DND-41 (cell line): ENCODE measurements around the gene DCTD.

ENCODE experiments used
- ATAC-seq: fragments of 200-7000 bp; cut with Tn5 transposase; 3 replicates; pipeline ENCODE4 v1.9.1; 2021; ENCODE audit warnings: low read depth; ENCODE audit not compliant: insufficient read depth
- DNase-seq: peaks from one replicate; pipeline ENCODE4 v3.0.0-alpha.2; 2020
- H2AFZ ChIP-seq: 2 replicates; pipeline ENCODE4 v1.6.0; 2012; ENCODE audit warnings: low read depth, low read length
- H3K27ac ChIP-seq: 2 replicates; pipeline ENCODE4 v1.5.1; 2012; ENCODE audit warnings: low read length, inconsistent platforms
- H3K27me3 ChIP-seq: fragments of 200-600 bp; sonication (generic); 2 replicates; pipeline ENCODE4 v1.6.0; 2012; ENCODE audit warnings: low read length, mild to moderate bottlenecking, inconsistent platforms; ENCODE audit not compliant: insufficient read depth, poor library complexity
- H3K36me3 ChIP-seq: 2 replicates; pipeline ENCODE4 v1.5.1; 2012; ENCODE audit warnings: low read length, inconsistent platforms; ENCODE audit not compliant: insufficient read depth
- H3K4me1 ChIP-seq: 2 replicates; pipeline ENCODE4 v1.5.1; 2012; ENCODE audit warnings: mild to moderate bottlenecking, low read length; ENCODE audit not compliant: insufficient read depth
- H3K4me2 ChIP-seq: 2 replicates; pipeline ENCODE4 v1.6.0; 2012; ENCODE audit warnings: mild to moderate bottlenecking, moderate library complexity, low read length, inconsistent platforms; ENCODE audit not compliant: insufficient read depth
- H3K4me3 ChIP-seq, 2 experiments: fragments of 200-600 bp in 1 of 2; shearing (Covaris generic) in 1 of 2; 2 replicates each; pipeline ENCODE4 v1.5.1; 2012 to 2016; ENCODE audit warnings: inconsistent platforms in 2 of 2, low read length in 2 of 2, mild to moderate bottlenecking in 2 of 2, low read depth in 1 of 2, moderate library complexity in 1 of 2
- H3K79me2 ChIP-seq: 2 replicates; pipeline ENCODE4 v1.6.0; 2012; ENCODE audit warnings: low read length, inconsistent platforms; ENCODE audit not compliant: insufficient read depth
- H3K9ac ChIP-seq: 2 replicates; pipeline ENCODE4 v1.6.0; 2012; ENCODE audit warnings: low read depth, mild to moderate bottlenecking, inconsistent platforms, low read length, moderate library complexity
- H3K9me3 ChIP-seq: 2 replicates; pipeline ENCODE4 v1.5.1; 2012; ENCODE audit warnings: low read length, moderate library complexity, mild to moderate bottlenecking, inconsistent platforms; ENCODE audit not compliant: insufficient read depth, severe bottlenecking
- H4K20me1 ChIP-seq: 2 replicates; pipeline ENCODE4 v1.6.0; 2012; ENCODE audit warnings: low read length; ENCODE audit not compliant: insufficient read depth
- CTCF ChIP-seq: IDR thresholded peaks from 2 replicates; pipeline ENCODE4 v1.5.1; 2012; ENCODE audit warnings: borderline replicate concordance, low read length, moderate library complexity, mild to moderate bottlenecking; ENCODE audit not compliant: poor library complexity, severe bottlenecking; ENCODE audit errors: extremely low read depth
- EZH2 ChIP-seq: IDR thresholded peaks from 3 replicates; pipeline ENCODE4 v1.6.1; 2012; ENCODE audit warnings: borderline replicate concordance, low read depth, mild to moderate bottlenecking, moderate library complexity, low read length, inconsistent platforms; ENCODE audit not compliant: severe bottlenecking

Gene DCTD

GRCh38 chr4:182877326-182877883, 39.8 kb downstream of the DCTD start:
- peaks cover 25% of the 10 kb centered on the region; the same call in 1 of the 2 replicates for H3K36me3 ChIP-seq
- no peaks in the 10 kb centered on the region for H4K20me1 ChIP-seq
- no peak overlapping the region for H3K4me3 ChIP-seq
- H3K79me2 ChIP-seq, result no peaks in the 10 kb centered on the region
- H3K4me1 ChIP-seq, result no peaks in the 10 kb centered on the region
- H3K4me2 ChIP-seq, result no peak overlapping the region
- H3K27ac ChIP-seq, result no peak overlapping the region
- ATAC-seq (no peak), DNase-seq (no peak)
- H3K9me3 ChIP-seq, result no peaks in the 10 kb centered on the region
- no peak overlapping the region for H3K9ac ChIP-seq
- TF ChIP-seq EZH2 (no peak), CTCF (no peak)
- H2AFZ ChIP-seq, result no peak overlapping the region
- H3K27me3 ChIP-seq, result no peaks in the 10 kb centered on the region

- Histone ChIP-seq H3K79me2 (no peaks in the 10 kb centered on the region), H3K9ac (no peak overlapping the region)
These were observed 40.8 kb downstream of the DCTD start for GRCh38 chr4:182876427-182876826.

GRCh38 chr4:182875453-182876405, 41.5 kb downstream of the DCTD start:
- no peak overlapping the region for H3K4me2 ChIP-seq
- no peaks in the 10 kb centered on the region for H3K79me2 ChIP-seq
- H4K20me1 ChIP-seq, result no peaks in the 10 kb centered on the region
- TF ChIP-seq EZH2 (no peak), CTCF (no peak)
- no peak overlapping the region for H2AFZ ChIP-seq
- no peaks in the 10 kb centered on the region for H3K4me1 ChIP-seq
- no peak overlapping the region for H3K9ac ChIP-seq
- no peaks in the 10 kb centered on the region for H3K27me3 ChIP-seq
- no peak overlapping the region for H3K27ac ChIP-seq
- ATAC-seq, result no peak
- DNase-seq, result no peak
- no peaks in the 10 kb centered on the region for H3K9me3 ChIP-seq
- H3K36me3 ChIP-seq, result peaks cover 12% of the 10 kb centered on the region; the same call in 1 of the 2 replicates
- no peak overlapping the region for H3K4me3 ChIP-seq

More at GRCh38 chr4:182876427-182876826, 40.8 kb downstream of the DCTD start:
- Histone ChIP-seq H3K27ac (no peak overlapping the region), H3K27me3 (no peaks in the 10 kb centered on the region), H2AFZ (no peak overlapping the region), H3K4me3 (no peak overlapping the region), H3K36me3 (peaks cover 19% of the 10 kb centered on the region; the same call in 1 of the 2 replicates), H3K4me2 (no peak overlapping the region), H4K20me1 (no peaks in the 10 kb centered on the region), H3K4me1 (no peaks in the 10 kb centered on the region), H3K9me3 (no peaks in the 10 kb centered on the region)
- TF ChIP-seq EZH2 (no peak), CTCF (no peak)
- ATAC-seq (no peak), DNase-seq (no peak)
